GM12878 (cell line): ENCODE data around the gene MYO6. TPM values are rescaled to one million over a fixed set of nuclear protein-coding genes. Genes with fewer than 3 reads are reported as not detected.

Experiments
- CHD4 ChIP-seq: fragments of 200-600 bp; sonication (generic); IDR thresholded peaks from 2 replicates; pipeline ENCODE4 v1.6.1; 2016; ENCODE audit warnings: mild to moderate bottlenecking
- ESRRA ChIP-seq: IDR thresholded peaks from 2 replicates; pipeline ENCODE4 v1.6.1; 2012; ENCODE audit warnings: mild to moderate bottlenecking, low read length, improper control_type of control experiment
- HCFC1 ChIP-seq: fragments of 150-350 bp; IDR thresholded peaks from 2 replicates; pipeline ENCODE4 v1.6.1; 2014; ENCODE audit warnings: low read length
- MTA2 ChIP-seq: fragments of 450-650 bp; IDR thresholded peaks from 2 replicates; pipeline ENCODE4 v1.6.1; 2016; ENCODE audit warnings: low read depth, mild to moderate bottlenecking, moderate library complexity
- SP1 ChIP-seq: IDR thresholded peaks from one replicate; pipeline ENCODE4 v1.6.1; 2011; ENCODE audit warnings: low read depth, low read length
- SPI1 ChIP-seq: IDR thresholded peaks from 2 replicates; pipeline ENCODE4 v1.6.1; 2011; ENCODE audit warnings: low read depth, mild to moderate bottlenecking, low read length, moderate library complexity, borderline replicate concordance; ENCODE audit not compliant: insufficient read depth
- SRF ChIP-seq, 2 experiments: IDR thresholded peaks; 2 replicates each; pipeline ENCODE4 v1.6.1; 2011; ENCODE audit warnings: low read depth in 2 of 2, low read length in 2 of 2, mild to moderate bottlenecking in 1 of 2, moderate library complexity in 1 of 2
- SUZ12 ChIP-seq: fragments of 200-600 bp; sonication (generic); IDR thresholded peaks from one replicate; pipeline ENCODE4 v1.6.1; 2018; ENCODE audit warnings: antibody characterized with exemption, mild to moderate bottlenecking; ENCODE audit not compliant: unreplicated experiment
- TCF12 ChIP-seq: IDR thresholded peaks from 2 replicates; pipeline ENCODE4 v1.6.1; 2011; ENCODE audit warnings: low read depth, mild to moderate bottlenecking, low read length
- polyA plus RNA-seq, 11 experiments: library from polyadenylated mRNA; depleted of rRNA in 4 of 11; unstranded in 6 of 11; stranded (reverse) in 5 of 11; fragments of >200 nt; fragmentation: Nextera tagmentation in 4 of 11; fragmentation: Illumina TruSeq in 1 of 11; extraction: Ambion mirVana in 4 of 11; extraction: Trizol in 1 of 11; gene quantifications; 1 replicate in 1 of 11; 2 replicates in 10 of 11; pipeline versions ENCODE4 v1.2.1 to v1.2.3, GENCODE V29; 2011 to 2016; ENCODE audit warnings: inconsistent platforms in 2 of 11, missing spikeins in 2 of 11, low read depth in 1 of 11
- total RNA-seq, 4 experiments: library from RNA; depleted of rRNA in 3 of 4; stranded (reverse); fragments of >200 nt in 3 of 4; fragmentation: Illumina TruSeq in 1 of 4; extraction: Trizol in 1 of 4; gene quantifications; 2 replicates each; pipeline versions ENCODE4 v1.2.1 to v1.2.3, GENCODE V29; 2013 to 2021
- TF ChIP-seq, protein P1 (sequence below): fragments of 450-650 bp; IDR thresholded peaks from 2 replicates; pipeline ENCODE4 v1.6.1; 2017; ENCODE audit warnings: mild to moderate bottlenecking, moderate library complexity
- TF ChIP-seq, protein P2 (sequence below): fragments of 450-650 bp; IDR thresholded peaks from 2 replicates; pipeline ENCODE4 v1.6.1; 2017; ENCODE audit warnings: mild to moderate bottlenecking, low read depth, inconsistent platforms; ENCODE audit not compliant: poor library complexity, severe bottlenecking
- TF ChIP-seq, protein P3 (sequence below): fragments of 150-350 bp; IDR thresholded peaks from 2 replicates; pipeline ENCODE4 v1.6.1; 2016; ENCODE audit warnings: low read depth, low read length
- TF ChIP-seq, protein P4 (sequence below): IDR thresholded peaks from 2 replicates; pipeline ENCODE4 v1.6.1; 2012; ENCODE audit warnings: mild to moderate bottlenecking, low read depth, low read length

MYO6 gene
- total and polyA plus RNA-seq, 10 of the 15 experiments (the other 5 are each of a cell fraction or from before 2014, with no cell fraction given) = 7.9 to 30.4 (median 16.8) TPM

DNA sequence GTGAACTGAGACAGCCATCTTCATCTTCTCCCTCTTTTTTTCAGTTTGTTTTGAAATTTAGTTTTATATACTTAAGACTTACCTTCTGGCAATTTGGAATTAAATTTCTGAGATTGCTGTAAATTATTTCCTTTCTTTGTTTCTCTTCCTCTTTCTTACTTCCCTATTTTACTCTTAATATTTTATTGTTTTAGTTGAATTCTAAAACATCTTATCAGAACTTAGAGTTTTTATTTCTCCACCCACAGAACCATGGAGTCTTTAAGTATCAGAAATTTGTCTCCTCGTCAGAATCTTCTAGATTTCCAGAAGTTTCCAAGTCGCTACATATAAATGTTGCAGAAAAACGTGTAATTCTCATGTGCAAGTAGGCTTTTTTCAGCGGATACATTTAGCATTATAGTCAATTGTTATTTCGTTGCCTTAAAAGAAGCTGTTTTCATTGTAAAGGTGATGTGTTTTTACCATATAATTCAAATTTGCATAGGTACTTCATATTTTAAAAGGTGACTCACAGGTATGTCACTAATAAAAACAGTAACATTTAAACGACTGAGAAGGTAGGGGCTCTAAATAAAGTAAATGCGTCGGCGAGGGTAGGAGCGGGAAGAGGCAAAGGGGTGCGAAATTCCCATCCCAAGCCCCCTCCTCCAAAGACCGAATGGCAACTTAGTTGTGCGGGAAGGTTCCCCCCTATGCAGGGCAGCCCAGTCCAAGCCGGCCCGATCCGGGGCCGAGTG is 866 bp upstream of the MYO6 start (continued):
- TF ChIP-seq, protein P1, sequence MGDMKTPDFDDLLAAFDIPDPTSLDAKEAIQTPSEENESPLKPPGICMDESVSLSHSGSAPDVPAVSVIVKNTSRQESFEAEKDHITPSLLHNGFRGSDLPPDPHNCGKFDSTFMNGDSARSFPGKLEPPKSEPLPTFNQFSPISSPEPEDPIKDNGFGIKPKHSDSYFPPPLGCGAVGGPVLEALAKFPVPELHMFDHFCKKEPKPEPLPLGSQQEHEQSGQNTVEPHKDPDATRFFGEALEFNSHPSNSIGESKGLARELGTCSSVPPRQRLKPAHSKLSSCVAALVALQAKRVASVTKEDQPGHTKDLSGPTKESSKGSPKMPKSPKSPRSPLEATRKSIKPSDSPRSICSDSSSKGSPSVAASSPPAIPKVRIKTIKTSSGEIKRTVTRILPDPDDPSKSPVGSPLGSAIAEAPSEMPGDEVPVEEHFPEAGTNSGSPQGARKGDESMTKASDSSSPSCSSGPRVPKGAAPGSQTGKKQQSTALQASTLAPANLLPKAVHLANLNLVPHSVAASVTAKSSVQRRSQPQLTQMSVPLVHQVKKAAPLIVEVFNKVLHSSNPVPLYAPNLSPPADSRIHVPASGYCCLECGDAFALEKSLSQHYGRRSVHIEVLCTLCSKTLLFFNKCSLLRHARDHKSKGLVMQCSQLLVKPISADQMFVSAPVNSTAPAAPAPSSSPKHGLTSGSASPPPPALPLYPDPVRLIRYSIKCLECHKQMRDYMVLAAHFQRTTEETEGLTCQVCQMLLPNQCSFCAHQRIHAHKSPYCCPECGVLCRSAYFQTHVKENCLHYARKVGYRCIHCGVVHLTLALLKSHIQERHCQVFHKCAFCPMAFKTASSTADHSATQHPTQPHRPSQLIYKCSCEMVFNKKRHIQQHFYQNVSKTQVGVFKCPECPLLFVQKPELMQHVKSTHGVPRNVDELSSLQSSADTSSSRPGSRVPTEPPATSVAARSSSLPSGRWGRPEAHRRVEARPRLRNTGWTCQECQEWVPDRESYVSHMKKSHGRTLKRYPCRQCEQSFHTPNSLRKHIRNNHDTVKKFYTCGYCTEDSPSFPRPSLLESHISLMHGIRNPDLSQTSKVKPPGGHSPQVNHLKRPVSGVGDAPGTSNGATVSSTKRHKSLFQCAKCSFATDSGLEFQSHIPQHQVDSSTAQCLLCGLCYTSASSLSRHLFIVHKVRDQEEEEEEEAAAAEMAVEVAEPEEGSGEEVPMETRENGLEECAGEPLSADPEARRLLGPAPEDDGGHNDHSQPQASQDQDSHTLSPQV = no peak
- TF ChIP-seq, protein P2, sequence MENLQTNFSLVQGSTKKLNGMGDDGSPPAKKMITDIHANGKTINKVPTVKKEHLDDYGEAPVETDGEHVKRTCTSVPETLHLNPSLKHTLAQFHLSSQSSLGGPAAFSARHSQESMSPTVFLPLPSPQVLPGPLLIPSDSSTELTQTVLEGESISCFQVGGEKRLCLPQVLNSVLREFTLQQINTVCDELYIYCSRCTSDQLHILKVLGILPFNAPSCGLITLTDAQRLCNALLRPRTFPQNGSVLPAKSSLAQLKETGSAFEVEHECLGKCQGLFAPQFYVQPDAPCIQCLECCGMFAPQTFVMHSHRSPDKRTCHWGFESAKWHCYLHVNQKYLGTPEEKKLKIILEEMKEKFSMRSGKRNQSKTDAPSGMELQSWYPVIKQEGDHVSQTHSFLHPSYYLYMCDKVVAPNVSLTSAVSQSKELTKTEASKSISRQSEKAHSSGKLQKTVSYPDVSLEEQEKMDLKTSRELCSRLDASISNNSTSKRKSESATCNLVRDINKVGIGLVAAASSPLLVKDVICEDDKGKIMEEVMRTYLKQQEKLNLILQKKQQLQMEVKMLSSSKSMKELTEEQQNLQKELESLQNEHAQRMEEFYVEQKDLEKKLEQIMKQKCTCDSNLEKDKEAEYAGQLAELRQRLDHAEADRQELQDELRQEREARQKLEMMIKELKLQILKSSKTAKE = no peak
- TF ChIP-seq HCFC1 (no peak), ESRRA (no peak), SPI1 (peak; percentile 57), MTA2 (peak; percentile 66; the same call in 1 of the 2 replicates), SUZ12 (no peak), SP1 (no peak), TCF12 (no peak), CHD4 (no peak), SRF (IDR thresholded peaks at IDR 0.05; ENCODE audit: low read depth in 2 of 2, low read length in 2 of 2) (no peak)
- TF ChIP-seq, protein P3, sequence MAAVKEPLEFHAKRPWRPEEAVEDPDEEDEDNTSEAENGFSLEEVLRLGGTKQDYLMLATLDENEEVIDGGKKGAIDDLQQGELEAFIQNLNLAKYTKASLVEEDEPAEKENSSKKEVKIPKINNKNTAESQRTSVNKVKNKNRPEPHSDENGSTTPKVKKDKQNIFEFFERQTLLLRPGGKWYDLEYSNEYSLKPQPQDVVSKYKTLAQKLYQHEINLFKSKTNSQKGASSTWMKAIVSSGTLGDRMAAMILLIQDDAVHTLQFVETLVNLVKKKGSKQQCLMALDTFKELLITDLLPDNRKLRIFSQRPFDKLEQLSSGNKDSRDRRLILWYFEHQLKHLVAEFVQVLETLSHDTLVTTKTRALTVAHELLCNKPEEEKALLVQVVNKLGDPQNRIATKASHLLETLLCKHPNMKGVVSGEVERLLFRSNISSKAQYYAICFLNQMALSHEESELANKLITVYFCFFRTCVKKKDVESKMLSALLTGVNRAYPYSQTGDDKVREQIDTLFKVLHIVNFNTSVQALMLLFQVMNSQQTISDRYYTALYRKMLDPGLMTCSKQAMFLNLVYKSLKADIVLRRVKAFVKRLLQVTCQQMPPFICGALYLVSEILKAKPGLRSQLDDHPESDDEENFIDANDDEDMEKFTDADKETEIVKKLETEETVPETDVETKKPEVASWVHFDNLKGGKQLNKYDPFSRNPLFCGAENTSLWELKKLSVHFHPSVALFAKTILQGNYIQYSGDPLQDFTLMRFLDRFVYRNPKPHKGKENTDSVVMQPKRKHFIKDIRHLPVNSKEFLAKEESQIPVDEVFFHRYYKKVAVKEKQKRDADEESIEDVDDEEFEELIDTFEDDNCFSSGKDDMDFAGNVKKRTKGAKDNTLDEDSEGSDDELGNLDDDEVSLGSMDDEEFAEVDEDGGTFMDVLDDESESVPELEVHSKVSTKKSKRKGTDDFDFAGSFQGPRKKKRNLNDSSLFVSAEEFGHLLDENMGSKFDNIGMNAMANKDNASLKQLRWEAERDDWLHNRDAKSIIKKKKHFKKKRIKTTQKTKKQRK = no peak
- TF ChIP-seq, protein P4, sequence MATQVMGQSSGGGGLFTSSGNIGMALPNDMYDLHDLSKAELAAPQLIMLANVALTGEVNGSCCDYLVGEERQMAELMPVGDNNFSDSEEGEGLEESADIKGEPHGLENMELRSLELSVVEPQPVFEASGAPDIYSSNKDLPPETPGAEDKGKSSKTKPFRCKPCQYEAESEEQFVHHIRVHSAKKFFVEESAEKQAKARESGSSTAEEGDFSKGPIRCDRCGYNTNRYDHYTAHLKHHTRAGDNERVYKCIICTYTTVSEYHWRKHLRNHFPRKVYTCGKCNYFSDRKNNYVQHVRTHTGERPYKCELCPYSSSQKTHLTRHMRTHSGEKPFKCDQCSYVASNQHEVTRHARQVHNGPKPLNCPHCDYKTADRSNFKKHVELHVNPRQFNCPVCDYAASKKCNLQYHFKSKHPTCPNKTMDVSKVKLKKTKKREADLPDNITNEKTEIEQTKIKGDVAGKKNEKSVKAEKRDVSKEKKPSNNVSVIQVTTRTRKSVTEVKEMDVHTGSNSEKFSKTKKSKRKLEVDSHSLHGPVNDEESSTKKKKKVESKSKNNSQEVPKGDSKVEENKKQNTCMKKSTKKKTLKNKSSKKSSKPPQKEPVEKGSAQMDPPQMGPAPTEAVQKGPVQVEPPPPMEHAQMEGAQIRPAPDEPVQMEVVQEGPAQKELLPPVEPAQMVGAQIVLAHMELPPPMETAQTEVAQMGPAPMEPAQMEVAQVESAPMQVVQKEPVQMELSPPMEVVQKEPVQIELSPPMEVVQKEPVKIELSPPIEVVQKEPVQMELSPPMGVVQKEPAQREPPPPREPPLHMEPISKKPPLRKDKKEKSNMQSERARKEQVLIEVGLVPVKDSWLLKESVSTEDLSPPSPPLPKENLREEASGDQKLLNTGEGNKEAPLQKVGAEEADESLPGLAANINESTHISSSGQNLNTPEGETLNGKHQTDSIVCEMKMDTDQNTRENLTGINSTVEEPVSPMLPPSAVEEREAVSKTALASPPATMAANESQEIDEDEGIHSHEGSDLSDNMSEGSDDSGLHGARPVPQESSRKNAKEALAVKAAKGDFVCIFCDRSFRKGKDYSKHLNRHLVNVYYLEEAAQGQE = no peak
